IMR-90 (cell line): Measurements from ENCODE around the gene EIF6.

Experiments used
- CHD1 ChIP-seq: IDR thresholded peaks from 2 replicates; pipeline ENCODE4 v1.6.1; 2012; ENCODE audit warnings: low read depth, low read length, improper control_type of control experiment
- MAZ ChIP-seq: IDR thresholded peaks from 2 replicates; pipeline ENCODE4 v1.6.1; 2012; ENCODE audit warnings: low read depth, mild to moderate bottlenecking, low read length, improper control_type of control experiment, moderate library complexity, borderline replicate concordance
- MXI1 ChIP-seq: IDR thresholded peaks from 2 replicates; pipeline ENCODE4 v1.6.1; 2012; ENCODE audit warnings: low read depth, mild to moderate bottlenecking, low read length, moderate library complexity, borderline replicate concordance
- POLR2A ChIP-seq: IDR thresholded peaks from 2 replicates; pipeline ENCODE4 v1.6.1; 2012; ENCODE audit warnings: mild to moderate bottlenecking, low read depth, low read length
- RAD21 ChIP-seq: IDR thresholded peaks from 2 replicates; pipeline ENCODE4 v1.6.1; 2012; ENCODE audit warnings: low read length, improper control_type of control experiment
- SMC3 ChIP-seq: fragments of 150-350 bp; IDR thresholded peaks from 2 replicates; pipeline ENCODE4 v1.6.1; 2016; ENCODE audit warnings: low read depth, mild to moderate bottlenecking, antibody characterized with exemption, low read length, moderate library complexity
- TF ChIP-seq, protein P1 (sequence below): conservative IDR thresholded peaks from 2 replicates; pipeline ENCODE4 v1.5.1; 2012; ENCODE audit warnings: mild to moderate bottlenecking, low read depth, low read length, improper control_type of control experiment

- TF ChIP-seq, protein P1, sequence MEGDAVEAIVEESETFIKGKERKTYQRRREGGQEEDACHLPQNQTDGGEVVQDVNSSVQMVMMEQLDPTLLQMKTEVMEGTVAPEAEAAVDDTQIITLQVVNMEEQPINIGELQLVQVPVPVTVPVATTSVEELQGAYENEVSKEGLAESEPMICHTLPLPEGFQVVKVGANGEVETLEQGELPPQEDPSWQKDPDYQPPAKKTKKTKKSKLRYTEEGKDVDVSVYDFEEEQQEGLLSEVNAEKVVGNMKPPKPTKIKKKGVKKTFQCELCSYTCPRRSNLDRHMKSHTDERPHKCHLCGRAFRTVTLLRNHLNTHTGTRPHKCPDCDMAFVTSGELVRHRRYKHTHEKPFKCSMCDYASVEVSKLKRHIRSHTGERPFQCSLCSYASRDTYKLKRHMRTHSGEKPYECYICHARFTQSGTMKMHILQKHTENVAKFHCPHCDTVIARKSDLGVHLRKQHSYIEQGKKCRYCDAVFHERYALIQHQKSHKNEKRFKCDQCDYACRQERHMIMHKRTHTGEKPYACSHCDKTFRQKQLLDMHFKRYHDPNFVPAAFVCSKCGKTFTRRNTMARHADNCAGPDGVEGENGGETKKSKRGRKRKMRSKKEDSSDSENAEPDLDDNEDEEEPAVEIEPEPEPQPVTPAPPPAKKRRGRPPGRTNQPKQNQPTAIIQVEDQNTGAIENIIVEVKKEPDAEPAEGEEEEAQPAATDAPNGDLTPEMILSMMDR = no peak
- TF ChIP-seq SMC3 = no peak
- TF ChIP-seq CHD1 = no peak
- no peak for TF ChIP-seq POLR2A
- no peak for TF ChIP-seq RAD21
- no peak for TF ChIP-seq MXI1
- no peak for TF ChIP-seq MAZ
These were observed 42.1 kb upstream of the EIF6 start for GRCh38 chr20:35326740-35327073.
